VCaP (cell line): Measurements from ENCODE around the gene TBC1D1.
A peak's percentile ranks its signal among the peaks of the same experiment; 100 is the strongest.

Experiments
- H3K27ac ChIP-seq: fragments of 450-650 bp; 2 replicates; pipeline ENCODE4 v1.5.1; 2017
- CTCF ChIP-seq: fragments of 450-650 bp; conservative IDR thresholded peaks from 2 replicates; pipeline ENCODE4 v1.5.1; 2017; ENCODE audit warnings: mild to moderate bottlenecking, moderate library complexity

Gene TBC1D1

GRCh38 chr4:38084877-38085711 lies 194.2 kb downstream of the TBC1D1 start:
- TF ChIP-seq CTCF = no peak
- H3K27ac ChIP-seq = no peak overlapping the region

GRCh38 chr4:38085751-38086150 lies 194.9 kb downstream of the TBC1D1 start:
- no peak overlapping the region for H3K27ac ChIP-seq
- no peak for TF ChIP-seq CTCF

GRCh38 chr4:38086151-38086848 lies 195.4 kb downstream of the TBC1D1 start:
- H3K27ac ChIP-seq = no peak overlapping the region
- TF ChIP-seq CTCF = no peak

- H3K27ac ChIP-seq = no peak overlapping the region
- no peak for TF ChIP-seq CTCF
Measured at GRCh38 chr4:38086849-38087226, 196.0 kb downstream of the TBC1D1 start.

GRCh38 chr4:38088321-38088720 lies 197.4 kb downstream of the TBC1D1 start:
- no peak overlapping the region for H3K27ac ChIP-seq

GRCh38 chr4:38089961-38090360 lies 199.1 kb downstream of the TBC1D1 start:
- TF ChIP-seq CTCF = no peak
- H3K27ac ChIP-seq = no peak overlapping the region

More at GRCh38 chr4:38088321-38088720, 197.4 kb downstream of the TBC1D1 start:
- TF ChIP-seq CTCF = no peak

GRCh38 chr4:38090455-38091246 lies 199.8 kb downstream of the TBC1D1 start:
- TF ChIP-seq CTCF = no peak
- H3K27ac ChIP-seq = peak overlapping the region; percentile 38
